Measurements from ENCODE around the gene FAM210A.

The FAM210A gene

GRCh38 chr18:13643261-13643751 lies 83.1 kb downstream of the FAM210A start:
- no peak for DNase-seq

GRCh38 chr18:13642440-13642827 lies 83.9 kb downstream of the FAM210A start:
- no peak for DNase-seq

- no peak for DNase-seq
Observed at GRCh38 chr18:13641551-13642439, 84.6 kb downstream of the FAM210A start.

GRCh38 chr18:13640266-13640860 lies 86.0 kb downstream of the FAM210A start:
- DNase-seq: no peak

- no peak for DNase-seq
Observed at GRCh38 chr18:13638719-13639595, 87.4 kb downstream of the FAM210A start.

- DNase-seq: no peak
Observed at GRCh38 chr18:13635046-13635445, 91.3 kb downstream of the FAM210A start.

GRCh38 chr18:13633700-13634099 lies 92.7 kb downstream of the FAM210A start:
- DNase-seq: no peak

GRCh38 chr18:13630716-13631268 lies 95.6 kb downstream of the FAM210A start:
- no peak for DNase-seq

GRCh38 chr18:13629841-13630715 lies 96.3 kb downstream of the FAM210A start:
- DNase-seq: peak; percentile 73 to 74

GRCh38 chr18:13628211-13628610 lies 98.1 kb downstream of the FAM210A start:
- DNase-seq: no peak

- no peak for DNase-seq
Observed at GRCh38 chr18:13627639-13628038, 98.7 kb downstream of the FAM210A start.

GRCh38 chr18:13626544-13626908 lies 99.8 kb downstream of the FAM210A start:
- DNase-seq: no peak

- no peak for DNase-seq
Observed at GRCh38 chr18:13625843-13626543, 100.4 kb downstream of the FAM210A start.

- DNase-seq: no peak
Observed at GRCh38 chr18:13625355-13625754, 101.0 kb downstream of the FAM210A start.

GRCh38 chr18:13624563-13625237 lies 101.7 kb downstream of the FAM210A start:
- no peak for DNase-seq

- no peak for DNase-seq
Observed at GRCh38 chr18:13623871-13624270, 102.5 kb downstream of the FAM210A start.

GRCh38 chr18:13623348-13623747 lies 103.0 kb downstream of the FAM210A start:
- DNase-seq: peak; percentile 89 to 93

- DNase-seq: no peak
Observed at GRCh38 chr18:13622751-13623150, 103.6 kb downstream of the FAM210A start.

GRCh38 chr18:13621886-13622619 lies 104.3 kb downstream of the FAM210A start:
- DNase-seq: no peak

GRCh38 chr18:13621446-13621849 lies 104.9 kb downstream of the FAM210A start:
- no peak for DNase-seq

Measured in inflammatory macrophage (primary cell).